ENCODE results near the gene PECR.

Gene PECR

GRCh38 chr2:216081487-216082116 is at the start of gene PECR, which contains the start of gene TMEM169:
Gene PECR, minus strand, starts transcription at chr2:216081809. Its CDS starts 68 bp downstream, at chr2:216081741.
Gene TMEM169, plus strand, starts transcription at chr2:216081919. Its CDS starts 14,045 bp downstream, at chr2:216095964.
- DNase-seq = peak; percentile 8 to 89 (median 71)

GRCh38 chr2:216130346-216130971 is 48.9 kb upstream of the PECR start:
- no peak for DNase-seq

- DNase-seq = no peak
Measured at GRCh38 chr2:216126943-216127342, 45.3 kb upstream of the PECR start.

GRCh38 chr2:216121255-216121654 is 39.6 kb upstream of the PECR start:
- no peak for DNase-seq

GRCh38 chr2:216119986-216120385 is 38.4 kb upstream of the PECR start:
- no peak for DNase-seq

GRCh38 chr2:216119146-216119545 is 37.5 kb upstream of the PECR start:
- no peak for DNase-seq

GRCh38 chr2:216118474-216118873 is 36.9 kb upstream of the PECR start:
- no peak for DNase-seq

- no peak for DNase-seq
Measured at GRCh38 chr2:216117561-216118340, 36.1 kb upstream of the PECR start.

GRCh38 chr2:216116418-216116817 is 34.8 kb upstream of the PECR start:
- no peak for DNase-seq

GRCh38 chr2:216114714-216115531 is 33.3 kb upstream of the PECR start:
- peak; percentile 60 to 98 (median 88) for DNase-seq

- peak in 1 of 56 donors; percentile 36 for DNase-seq
Measured at GRCh38 chr2:216114382-216114713, 32.7 kb upstream of the PECR start.

GRCh38 chr2:216113572-216113971 is 32.0 kb upstream of the PECR start:
- DNase-seq = no peak

- no peak for DNase-seq
Measured at GRCh38 chr2:216112926-216113325, 31.3 kb upstream of the PECR start.

- no peak for DNase-seq
Measured at GRCh38 chr2:216111122-216111521, 29.5 kb upstream of the PECR start.

- DNase-seq = no peak
Measured at GRCh38 chr2:216110620-216111019, 29.0 kb upstream of the PECR start.

- DNase-seq = no peak
Measured at GRCh38 chr2:216109962-216110614, 28.5 kb upstream of the PECR start.

GRCh38 chr2:216108967-216109921 is 27.6 kb upstream of the PECR start, which contains the start of gene XRCC5:
Gene XRCC5, plus strand, starts transcription at chr2:216109348. Its CDS starts 89 bp downstream, at chr2:216109437.
- DNase-seq = peak; percentile 50 to 96 (median 86)

- no peak for DNase-seq
Measured at GRCh38 chr2:216108310-216108966, 26.8 kb upstream of the PECR start.

- DNase-seq = no peak
Measured at GRCh38 chr2:216107760-216108159, 26.2 kb upstream of the PECR start.
